Left renal pelvis (tissue), 4 donors: Measurements from ENCODE around the gene ACTL6B. TPM values are rescaled to one million over a fixed set of nuclear protein-coding genes. Genes with fewer than 3 reads are reported as not detected.

Experiments
- DNase-seq, 4 donors: peaks; one replicate each; pipeline ENCODE4 v3.0.0-alpha.2; 2013; ENCODE audit warnings: low read depth in 4 of 4, low spot score in 3 of 4
- polyA plus RNA-seq, 4 donors: library from polyadenylated mRNA; unstranded; fragments of 120-200 nt; gene quantifications; one replicate each; pipeline ENCODE4 v1.2.1, GENCODE V29; 2013; ENCODE audit not compliant: insufficient read length in 4 of 4

The ACTL6B gene
- polyA plus RNA-seq, 4 donors, result 0.19 to 0.22 TPM; not detected in 2

GRCh38 chr7:100630066-100630465 is 26.2 kb downstream of the ACTL6B start:
- DNase-seq, result no peak

DNA sequence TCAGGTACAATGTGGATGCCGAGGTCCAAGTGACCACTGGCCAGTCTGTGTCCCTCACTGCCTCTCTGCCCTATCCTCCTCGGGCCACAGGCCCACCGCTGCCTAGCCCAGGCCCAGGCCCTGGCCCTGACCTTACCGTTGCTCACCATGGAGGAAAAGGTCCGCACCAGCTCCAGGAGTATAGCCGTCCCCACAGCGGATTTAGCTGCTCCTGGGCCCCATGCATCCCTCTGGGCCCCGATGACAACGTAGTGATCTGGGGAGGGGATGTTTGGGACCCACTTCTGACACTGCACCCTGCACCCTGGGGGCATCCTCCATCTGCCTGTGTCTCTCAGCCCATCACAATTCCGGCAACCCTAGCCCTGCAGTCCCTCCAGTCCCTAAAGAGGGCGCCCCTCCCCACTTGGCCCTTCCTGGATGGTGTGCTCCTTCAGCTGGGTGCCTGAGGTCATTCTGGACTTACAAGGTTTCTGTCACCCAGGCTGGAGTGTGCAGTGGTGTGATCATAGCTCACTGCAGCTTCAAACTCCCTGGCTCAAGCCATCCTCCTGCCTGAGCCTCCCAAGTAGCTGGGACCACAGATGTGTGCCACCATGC is 27.0 kb downstream of the ACTL6B start:
- DNase-seq, result no peak

DNA sequence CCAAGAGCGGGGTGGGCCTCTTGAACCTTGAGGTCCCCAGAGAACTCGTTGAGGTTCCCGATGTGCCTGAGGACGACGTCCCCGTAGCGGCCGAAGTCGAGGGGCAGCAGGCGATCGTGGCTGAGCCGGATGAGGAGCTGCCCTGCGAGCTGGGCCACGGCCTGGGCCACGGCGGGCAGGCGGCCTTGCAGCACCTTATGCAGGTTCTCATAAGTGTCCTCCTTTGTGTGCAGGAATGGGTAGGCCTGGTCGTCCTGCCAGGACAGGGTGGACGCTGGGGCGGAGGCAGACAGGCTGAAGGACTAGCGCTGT is 29.1 kb downstream of the ACTL6B start:
- DNase-seq, result no peak

GRCh38 chr7:100626530-100627237 is 29.6 kb downstream of the ACTL6B start:
- no peak for DNase-seq

DNA sequence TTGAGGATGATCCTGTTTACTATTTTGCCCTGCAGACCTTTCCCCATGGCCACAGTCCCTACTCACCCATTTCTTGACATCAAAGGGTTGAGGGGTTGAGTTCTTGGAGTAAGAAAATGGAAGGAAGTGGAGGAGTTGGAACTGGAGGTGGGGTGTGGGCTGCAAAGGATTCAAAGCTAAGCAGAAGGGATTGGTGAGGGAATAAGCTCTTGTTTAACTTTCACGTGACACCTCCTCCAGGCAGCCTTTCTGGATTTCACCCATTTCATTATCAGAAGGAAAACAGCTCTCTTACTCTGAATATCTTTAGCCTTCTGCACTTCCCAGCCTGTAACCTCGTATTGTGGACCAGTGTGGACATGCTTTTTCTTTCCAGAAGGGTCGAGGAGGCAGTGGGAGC is 30.2 kb downstream of the ACTL6B start:
- DNase-seq, result no peak

DNA sequence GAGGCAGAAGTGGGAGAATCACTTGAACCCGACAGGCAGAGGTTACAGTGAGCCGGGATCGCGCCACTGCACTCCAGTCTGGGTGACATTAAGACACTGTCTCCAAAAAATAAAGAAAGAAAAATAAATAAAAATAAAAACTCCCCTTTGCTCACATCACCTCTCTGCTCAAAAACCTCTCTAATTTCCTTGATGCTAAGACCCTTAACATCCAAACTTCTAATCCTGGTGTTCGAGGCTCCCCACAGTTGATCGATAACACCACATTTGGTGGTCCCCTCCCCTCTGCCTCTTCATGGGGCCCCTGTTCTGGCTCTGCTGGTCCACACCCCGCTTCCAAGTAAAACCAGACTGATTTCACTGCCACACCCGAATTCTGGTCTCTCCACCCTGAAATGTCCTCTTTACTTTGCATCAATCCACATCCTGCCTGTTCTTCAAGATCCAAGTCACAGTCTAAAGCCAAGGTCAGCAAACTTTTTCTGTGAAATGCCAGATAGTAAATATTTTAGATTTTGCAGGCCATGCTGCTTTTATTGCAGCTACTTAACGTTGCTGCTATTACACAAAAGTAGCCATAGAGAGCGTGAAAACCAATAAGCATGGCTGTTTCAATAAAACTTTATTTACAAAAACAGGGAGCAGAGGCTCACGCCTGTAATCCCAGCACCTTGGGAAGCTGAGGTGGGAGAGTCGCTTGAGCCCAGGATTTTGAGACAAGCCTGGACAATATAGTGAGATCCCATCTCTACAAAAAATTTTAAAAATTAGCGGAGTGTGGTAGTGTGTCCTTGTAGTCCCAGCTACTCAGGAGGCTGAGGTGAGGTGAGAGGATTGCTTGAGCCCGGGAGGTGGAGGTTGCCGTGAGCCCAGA is 32.1 kb downstream of the ACTL6B start:
- no peak for DNase-seq

DNA sequence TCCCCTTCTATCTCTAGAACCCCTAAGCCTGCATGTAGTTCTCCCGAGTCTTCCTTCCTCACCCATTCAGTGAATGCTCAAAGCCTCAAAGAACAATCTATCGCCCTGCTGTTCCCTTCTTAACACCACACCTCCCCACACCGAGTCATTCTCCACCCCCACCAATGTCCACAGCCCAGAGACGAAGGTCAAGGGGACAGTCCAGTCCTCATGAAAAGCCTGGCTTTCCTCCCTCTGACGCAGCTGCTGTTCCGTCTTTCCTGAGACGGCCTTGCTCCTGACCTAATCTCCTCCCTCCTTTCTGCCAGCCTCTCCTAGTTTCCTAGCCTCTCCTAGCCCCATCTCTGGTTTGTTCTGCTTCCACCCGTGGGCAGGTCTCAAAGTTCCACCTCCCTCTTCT is 34.7 kb downstream of the ACTL6B start:
- no peak for DNase-seq

GRCh38 chr7:100620804-100621203 is 35.4 kb downstream of the ACTL6B start:
- DNase-seq, result no peak

- DNase-seq, result no peak
Measured at GRCh38 chr7:100620239-100620638, 36.0 kb downstream of the ACTL6B start.

DNA sequence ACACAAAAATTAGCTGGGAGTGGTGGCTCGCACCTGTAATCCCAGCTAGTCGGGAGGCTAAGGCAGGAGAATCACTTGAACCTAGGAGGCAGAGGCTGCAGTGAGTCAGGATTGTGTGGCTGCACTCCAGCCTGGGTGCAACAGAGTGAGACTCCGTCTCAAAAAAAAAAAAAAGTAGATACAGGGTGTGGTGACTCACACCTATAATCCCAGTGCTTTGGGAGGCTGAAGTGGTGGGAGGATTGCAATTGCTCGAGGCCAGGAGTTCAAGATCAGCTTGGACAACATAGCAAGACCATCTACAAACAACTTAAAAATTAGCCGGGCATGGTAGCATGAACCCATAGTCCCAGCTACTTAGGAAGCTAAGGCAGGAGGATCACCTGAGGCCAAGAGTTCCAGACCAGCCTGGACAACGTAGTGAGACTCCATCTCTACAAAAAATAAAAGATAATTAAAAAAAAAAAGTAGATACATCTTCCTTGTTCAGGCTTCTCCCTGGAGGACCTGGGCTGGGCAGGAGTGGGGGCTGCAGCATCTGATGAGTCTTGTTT is 41.9 kb downstream of the ACTL6B start:
- DNase-seq, result no peak

- DNase-seq, result no peak
Measured at GRCh38 chr7:100613412-100614175, 42.7 kb downstream of the ACTL6B start.

GRCh38 chr7:100612730-100613390 is 43.4 kb downstream of the ACTL6B start:
- DNase-seq, result no peak

GRCh38 chr7:100611983-100612729 is 44.1 kb downstream of the ACTL6B start, which contains the start of gene MOSPD3:
Gene MOSPD3, plus strand, starts transcription at chr7:100612540. Its CDS starts 252 bp downstream, at chr7:100612792.
- peak; percentile 99 to 100 (median 100) for DNase-seq

DNA sequence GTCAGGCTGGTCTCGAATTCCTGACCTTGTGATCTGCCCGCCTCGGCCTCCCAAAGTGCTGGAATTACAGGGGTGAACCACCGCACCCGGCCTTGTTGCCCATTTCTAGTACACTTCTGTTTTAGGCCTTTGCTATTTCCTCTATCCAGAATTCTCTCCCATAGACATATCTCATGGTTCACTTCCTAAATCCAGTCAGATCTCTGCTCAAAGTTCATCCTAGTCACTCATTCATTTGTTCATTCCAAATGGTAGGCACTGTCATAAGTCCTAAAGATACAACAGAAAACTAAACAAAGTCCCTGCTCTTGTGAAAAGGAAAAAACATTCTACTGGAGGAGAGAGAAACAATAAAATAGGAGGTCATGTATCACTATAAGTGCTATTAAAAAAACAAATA is 46.3 kb downstream of the ACTL6B start:
- DNase-seq, result no peak

GRCh38 chr7:100607111-100607510 is 49.1 kb downstream of the ACTL6B start:
- no peak for DNase-seq

GRCh38 chr7:100606313-100606712 is 49.9 kb downstream of the ACTL6B start:
- no peak for DNase-seq

GRCh38 chr7:100604976-100605911 is 51.0 kb downstream of the ACTL6B start:
- no peak for DNase-seq
